Fibroblast of mammary gland (primary cell): Measurements from ENCODE around the gene TMCC1.

ENCODE experiments used
- DNase-seq: peaks from one replicate; pipeline ENCODE4 v3.0.0-alpha.2; 2010; ENCODE audit warnings: low read depth
- H3K4me3 ChIP-seq: 2 replicates; pipeline ENCODE4 v1.5.1; 2011; ENCODE audit warnings: low read depth, mild to moderate bottlenecking, low read length, moderate library complexity; ENCODE audit not compliant: control insufficient read depth
- TF ChIP-seq, protein P1 (sequence below): conservative IDR thresholded peaks from 2 replicates; pipeline ENCODE4 v1.5.1; 2011; ENCODE audit warnings: low read depth, low read length, inconsistent platforms; ENCODE audit not compliant: control insufficient read depth, insufficient read depth

The TMCC1 gene

DNA sequence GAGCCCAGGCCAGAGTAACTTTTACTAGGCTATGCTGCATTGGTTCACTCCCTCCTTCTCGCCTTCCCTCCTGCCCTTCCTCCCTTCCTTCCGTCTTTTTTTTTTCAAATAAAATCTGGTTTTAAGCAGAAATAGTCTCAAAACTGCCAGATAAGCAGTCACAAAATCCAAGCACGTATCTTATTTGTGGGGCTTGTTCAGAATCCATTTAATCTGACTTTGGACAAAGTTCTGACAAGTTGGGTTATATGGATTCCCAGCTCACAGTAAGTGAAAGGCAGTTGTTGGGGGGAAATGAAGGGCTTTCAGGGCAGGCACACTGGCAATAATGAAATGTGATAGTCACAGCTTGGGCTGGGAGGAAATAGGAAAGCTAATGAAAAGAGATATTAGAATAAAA is 255.0 kb downstream of the TMCC1 start:
- TF ChIP-seq, protein P1, sequence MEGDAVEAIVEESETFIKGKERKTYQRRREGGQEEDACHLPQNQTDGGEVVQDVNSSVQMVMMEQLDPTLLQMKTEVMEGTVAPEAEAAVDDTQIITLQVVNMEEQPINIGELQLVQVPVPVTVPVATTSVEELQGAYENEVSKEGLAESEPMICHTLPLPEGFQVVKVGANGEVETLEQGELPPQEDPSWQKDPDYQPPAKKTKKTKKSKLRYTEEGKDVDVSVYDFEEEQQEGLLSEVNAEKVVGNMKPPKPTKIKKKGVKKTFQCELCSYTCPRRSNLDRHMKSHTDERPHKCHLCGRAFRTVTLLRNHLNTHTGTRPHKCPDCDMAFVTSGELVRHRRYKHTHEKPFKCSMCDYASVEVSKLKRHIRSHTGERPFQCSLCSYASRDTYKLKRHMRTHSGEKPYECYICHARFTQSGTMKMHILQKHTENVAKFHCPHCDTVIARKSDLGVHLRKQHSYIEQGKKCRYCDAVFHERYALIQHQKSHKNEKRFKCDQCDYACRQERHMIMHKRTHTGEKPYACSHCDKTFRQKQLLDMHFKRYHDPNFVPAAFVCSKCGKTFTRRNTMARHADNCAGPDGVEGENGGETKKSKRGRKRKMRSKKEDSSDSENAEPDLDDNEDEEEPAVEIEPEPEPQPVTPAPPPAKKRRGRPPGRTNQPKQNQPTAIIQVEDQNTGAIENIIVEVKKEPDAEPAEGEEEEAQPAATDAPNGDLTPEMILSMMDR, result no peak
- DNase-seq, result no peak
- no peak overlapping the region for H3K4me3 ChIP-seq

DNA sequence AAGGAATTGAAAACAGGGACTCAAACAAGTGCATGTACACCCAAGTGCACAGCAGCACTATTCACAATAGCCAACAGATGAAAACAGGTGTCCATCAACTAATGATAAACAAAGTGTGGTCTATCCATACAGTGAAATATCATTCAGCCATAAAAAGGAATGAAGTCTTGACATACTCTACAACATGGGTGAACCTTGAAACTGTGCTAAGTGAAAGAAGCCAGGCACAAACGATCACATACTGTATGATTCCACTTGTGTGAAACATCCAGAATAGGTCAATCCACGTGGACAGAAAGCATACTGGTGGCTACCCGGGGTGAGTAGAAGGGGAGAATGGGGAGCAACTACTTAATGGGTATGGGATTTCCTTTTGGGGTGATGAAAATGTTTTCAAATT is 257.4 kb downstream of the TMCC1 start:
- no peak overlapping the region for H3K4me3 ChIP-seq
- TF ChIP-seq, protein P1, result no peak
- no peak for DNase-seq

DNA sequence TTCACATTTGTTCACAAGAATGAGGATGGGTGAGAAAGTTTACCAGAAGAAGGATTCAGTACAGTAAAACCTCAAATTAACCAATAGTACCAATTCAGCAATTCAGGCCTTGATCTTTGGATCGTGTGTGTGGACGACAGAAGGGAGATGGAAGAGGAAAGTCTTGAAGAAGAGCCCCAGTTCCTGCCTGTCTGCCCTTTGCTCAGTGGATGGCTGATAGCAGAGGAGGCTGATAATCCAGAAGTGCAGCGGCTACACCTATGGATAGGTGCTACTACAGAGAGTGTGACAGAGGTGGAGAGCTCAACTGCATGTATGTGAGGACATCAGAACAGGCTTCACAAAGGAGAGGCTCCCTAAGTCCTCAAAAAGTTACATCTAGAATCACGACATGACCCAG is 257.9 kb downstream of the TMCC1 start:
- no peak for DNase-seq
- TF ChIP-seq, protein P1, result no peak
- no peak overlapping the region for H3K4me3 ChIP-seq

DNA sequence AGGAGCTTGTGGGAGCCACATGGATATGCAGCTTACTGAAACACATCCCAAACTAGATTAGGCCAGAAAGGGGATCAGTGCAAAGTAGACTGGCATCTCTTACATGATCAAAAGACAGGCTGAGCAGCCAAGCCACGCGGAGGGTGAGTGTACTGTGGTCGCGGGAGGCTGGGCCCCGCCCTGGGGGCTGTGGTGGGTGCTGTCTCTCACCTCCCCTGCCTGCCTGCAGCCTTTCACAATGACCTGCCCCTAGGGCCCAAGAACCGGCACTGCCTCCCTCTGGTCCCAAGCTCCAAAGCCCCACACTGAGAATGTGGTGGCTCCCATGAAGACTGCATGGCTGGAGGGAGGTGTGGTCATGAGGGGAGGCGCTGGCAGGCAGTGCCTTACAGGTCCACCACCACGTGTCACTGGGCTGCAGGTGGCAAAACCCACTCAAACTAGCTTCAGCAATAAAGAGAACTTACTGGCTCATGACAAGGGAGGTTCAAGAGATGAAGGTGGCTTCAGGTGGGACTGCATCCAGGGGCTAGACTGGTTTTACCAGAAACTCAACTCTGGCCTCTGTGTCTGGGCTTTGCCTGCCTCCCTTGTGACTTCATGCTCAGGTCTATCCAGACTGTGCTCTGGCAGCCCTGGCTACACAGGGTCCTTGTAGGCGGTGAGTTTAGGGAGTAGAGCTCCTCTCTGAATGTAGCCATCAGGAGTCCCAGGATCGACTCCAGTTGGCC is 259.6 kb downstream of the TMCC1 start:
- no peak for DNase-seq
- TF ChIP-seq, protein P1, result no peak
- no peak overlapping the region for H3K4me3 ChIP-seq

DNA sequence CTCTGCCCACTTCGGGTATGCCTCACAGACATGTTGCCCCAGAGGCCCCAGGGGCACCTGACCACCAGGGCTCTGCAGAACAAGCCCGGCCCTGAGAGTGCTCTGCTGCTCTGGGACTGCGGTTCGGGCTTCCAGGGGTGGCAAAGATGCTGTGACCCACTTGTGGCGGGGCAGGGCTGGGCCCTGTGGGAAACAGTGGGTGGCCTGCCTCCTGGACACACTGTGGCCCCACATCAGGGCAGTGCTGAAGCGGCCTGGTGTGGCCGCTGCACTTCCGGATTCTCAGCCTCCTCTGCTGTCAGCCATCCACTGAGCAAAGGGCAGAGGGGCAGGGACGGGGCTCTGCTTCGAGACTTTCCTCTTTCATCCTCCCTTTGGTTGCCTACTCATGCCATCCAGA is 260.5 kb downstream of the TMCC1 start:
- no peak overlapping the region for H3K4me3 ChIP-seq
- DNase-seq, result no peak
- TF ChIP-seq, protein P1, result no peak

DNA sequence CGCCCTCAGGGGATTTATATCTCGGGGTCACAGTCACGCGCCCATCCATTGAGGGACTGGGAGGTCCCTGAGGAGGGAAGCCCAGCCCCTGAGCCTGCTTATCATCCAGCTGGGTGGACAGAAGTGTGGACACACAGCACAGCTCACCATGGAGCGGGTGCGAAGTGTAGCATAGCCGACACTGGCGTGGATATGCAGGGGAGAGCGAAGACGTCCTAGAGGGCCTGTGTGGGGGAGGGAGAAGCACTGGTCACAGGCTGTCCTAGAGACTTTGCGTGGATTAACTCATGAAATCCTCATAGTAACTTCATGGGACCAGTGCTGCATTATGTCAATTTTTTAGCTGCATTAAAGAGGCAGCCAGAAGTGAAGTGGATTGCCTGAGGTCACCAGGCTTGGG is 261.0 kb downstream of the TMCC1 start:
- no peak overlapping the region for H3K4me3 ChIP-seq
- no peak for DNase-seq
- TF ChIP-seq, protein P1, result no peak
